Liver (tissue), 9 donors: ENCODE measurements around the gene DAB1. TPM values are rescaled to one million over a fixed set of nuclear protein-coding genes. Genes with fewer than 3 reads are reported as not detected.

Experiments used
- DNase-seq: peaks from one replicate; pipeline ENCODE4 v3.0.0-alpha.2; 2017; ENCODE audit warnings: low spot score
- H3K27ac ChIP-seq, 2 donors: one replicate each; pipeline ENCODE4 v1.7.0; 2013; ENCODE audit warnings: inconsistent platforms in 2 of 2, low read length in 2 of 2, control low read depth in 1 of 2, low read depth in 1 of 2, mild to moderate bottlenecking in 1 of 2
- H3K27me3 ChIP-seq, 4 donors: one replicate each; pipeline versions ENCODE4 v1.6.1 to v1.7.0; 2013; ENCODE audit warnings: low read length in 3 of 4, inconsistent platforms in 1 of 4, mild to moderate bottlenecking in 1 of 4, moderate library complexity in 1 of 4; ENCODE audit not compliant: control insufficient read depth in 4 of 4, insufficient read depth in 4 of 4
- H3K36me3 ChIP-seq, 4 donors: one replicate each; pipeline versions ENCODE4 v1.6.1 to v1.7.0; 2013; ENCODE audit warnings: low read length in 3 of 4, mild to moderate bottlenecking in 3 of 4, low read depth in 1 of 4, moderate library complexity in 1 of 4; ENCODE audit not compliant: control insufficient read depth in 4 of 4, insufficient read depth in 3 of 4
- H3K4me1 ChIP-seq, 4 donors: one replicate each; pipeline versions ENCODE4 v1.6.1 to v1.7.0; 2013; ENCODE audit warnings: low read length in 3 of 4, mild to moderate bottlenecking in 3 of 4, moderate library complexity in 1 of 4; ENCODE audit not compliant: control insufficient read depth in 4 of 4, insufficient read depth in 4 of 4
- H3K4me3 ChIP-seq, 3 donors: one replicate each; pipeline versions ENCODE4 v1.6.1 to v1.7.0; 2013; ENCODE audit warnings: low read length in 3 of 3, control low read depth in 1 of 3, low read depth in 1 of 3, mild to moderate bottlenecking in 1 of 3
- H3K9ac ChIP-seq, 2 donors: one replicate each; pipeline ENCODE4 v1.7.0; 2013; ENCODE audit warnings: low read length in 2 of 2, mild to moderate bottlenecking in 2 of 2, moderate library complexity in 2 of 2, control low read depth in 1 of 2, low read depth in 1 of 2
- H3K9me3 ChIP-seq, 4 donors: one replicate each; pipeline versions ENCODE4 v1.6.1 to v1.7.0; 2013; ENCODE audit warnings: low read length in 3 of 4; ENCODE audit not compliant: control insufficient read depth in 4 of 4
- EGR1 ChIP-seq, 2 donors: IDR thresholded peaks; 2 replicates each; pipeline ENCODE4 v1.6.1; 2016 to 2018; ENCODE audit warnings: antibody characterized with exemption in 2 of 2, low read depth in 2 of 2
- FOXA2 ChIP-seq: IDR thresholded peaks from 2 replicates; pipeline ENCODE4 v1.6.1; 2016; ENCODE audit warnings: antibody characterized with exemption
- GABPA ChIP-seq, 2 donors: IDR thresholded peaks in 1 of 2; conservative IDR thresholded peaks in 1 of 2; 2 replicates each; pipeline ENCODE4 v1.6.1; 2016; ENCODE audit warnings: antibody characterized with exemption in 2 of 2, mild to moderate bottlenecking in 1 of 2, moderate library complexity in 1 of 2
- HNF4A ChIP-seq, 2 donors: conservative IDR thresholded peaks; 2 replicates each; pipeline ENCODE4 v1.6.1; 2016; ENCODE audit warnings: antibody characterized with exemption in 2 of 2, mild to moderate bottlenecking in 2 of 2
- HNF4G ChIP-seq: IDR thresholded peaks from 2 replicates; pipeline ENCODE4 v1.6.1; 2016; ENCODE audit warnings: antibody characterized with exemption
- JUND ChIP-seq, 2 donors: IDR thresholded peaks; 2 replicates each; pipeline ENCODE4 v1.6.1; 2016; ENCODE audit warnings: antibody characterized with exemption in 2 of 2
- RAD21 ChIP-seq, 2 donors: IDR thresholded peaks; 2 replicates each; pipeline ENCODE4 v1.6.1; 2016; ENCODE audit warnings: antibody characterized with exemption in 2 of 2, mild to moderate bottlenecking in 2 of 2
- REST ChIP-seq: IDR thresholded peaks from 2 replicates; pipeline ENCODE4 v1.6.1; 2016; ENCODE audit warnings: antibody characterized with exemption, mild to moderate bottlenecking
- RXRA ChIP-seq, 2 donors: IDR thresholded peaks; 2 replicates each; pipeline ENCODE4 v1.6.1; 2017 to 2018; ENCODE audit warnings: antibody characterized with exemption in 2 of 2, mild to moderate bottlenecking in 1 of 2
- SP1 ChIP-seq: IDR thresholded peaks from 2 replicates; pipeline ENCODE4 v1.6.1; 2018; ENCODE audit warnings: antibody characterized with exemption, mild to moderate bottlenecking
- TAF1 ChIP-seq: conservative IDR thresholded peaks from 2 replicates; pipeline ENCODE4 v1.6.1; 2016; ENCODE audit warnings: antibody characterized with exemption, mild to moderate bottlenecking
- YY1 ChIP-seq: IDR thresholded peaks from 2 replicates; pipeline ENCODE4 v1.6.1; 2016; ENCODE audit warnings: antibody characterized with exemption, mild to moderate bottlenecking
- ZBTB33 ChIP-seq: IDR thresholded peaks from 2 replicates; pipeline ENCODE4 v1.6.1; 2016; ENCODE audit warnings: antibody characterized with exemption
- WGBS: extraction: QIAGEN DNeasy Blood & Tissue Kit; methylation state at CpG from one replicate; pipeline ENCODE4 v1.1.7; 2013; 5-methylcytosine and 5-hydroxymethylcytosine counted together
- polyA plus RNA-seq, 2 donors: library from polyadenylated mRNA; stranded (reverse) in 1 of 2; unstranded in 1 of 2; fragments of 200-250 nt in 1 of 2; fragments of >200 nt in 1 of 2; fragmentation: Nextera tagmentation in 1 of 2; extraction: Ambion mirVana in 1 of 2; gene quantifications; one replicate each; pipeline versions ENCODE4 v1.2.1 to v1.2.3, GENCODE V29; 2013 to 2015
- total RNA-seq, 2 donors: library from RNA; depleted of rRNA; stranded (reverse); fragments of >200 nt; gene quantifications; one replicate each; pipeline ENCODE4 v1.2.3, GENCODE V29; 2014
- TF ChIP-seq, protein P1 (sequence below): IDR thresholded peaks from 2 replicates; pipeline ENCODE4 v1.6.1; 2016; ENCODE audit warnings: antibody characterized with exemption
- TF ChIP-seq, protein P2 (sequence below): IDR thresholded peaks from 2 replicates; pipeline ENCODE4 v1.6.1; 2016; ENCODE audit warnings: antibody characterized with exemption
- donor health status: healthy.
- donor health status: healthy.
- donor health status: healthy.
- donor health status: healthy.
- donor health status: healthy.

Gene DAB1
- total and polyA plus RNA-seq, 4 donors, result 0.54 to 1.7 (median 1.2) TPM

- no peak for TF ChIP-seq REST
- no peak for TF ChIP-seq FOXA2
These were observed 47.8 kb downstream of the DAB1 start (continued) for GRCh38 chr1:57376041-57376440.

DNA sequence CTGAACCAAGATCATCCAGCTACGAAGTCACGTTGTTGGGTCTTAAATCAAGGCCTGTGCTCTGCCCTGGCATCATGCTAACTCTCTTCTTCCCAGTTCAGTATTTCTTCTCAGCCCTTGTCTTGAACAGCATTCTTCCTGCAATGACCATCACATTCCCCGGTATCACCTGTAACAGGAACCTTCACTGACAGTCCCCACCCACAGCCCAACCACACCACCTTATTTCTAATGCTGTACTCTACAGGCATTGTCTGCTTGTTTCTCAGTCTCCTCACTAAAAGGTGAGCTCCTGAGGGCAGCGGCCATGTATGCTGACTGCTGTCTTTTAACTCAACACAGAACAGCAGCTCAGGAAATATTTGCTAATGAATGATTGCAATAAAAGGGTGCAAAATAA is 54.0 kb downstream of the DAB1 start:
- no peaks in the 10 kb centered on the region for H3K4me1 ChIP-seq
- 92% methylated on average over 4 of the region's 4 CpGs for WGBS

More for the DNA sequence above, 54.0 kb downstream of the DAB1 start:
- no peak overlapping the region for H3K27ac ChIP-seq
- peaks cover 0 to 3% (median under 1%) of the 10 kb centered on the region in 4 donors for H3K9me3 ChIP-seq
- DNase-seq, result no peak
- H3K9ac ChIP-seq, result no peak overlapping the region
- no peaks in the 10 kb centered on the region for H3K27me3 ChIP-seq
- H3K36me3 ChIP-seq, result no peaks in the 10 kb centered on the region
- TF ChIP-seq EGR1 (IDR thresholded peaks at IDR 0.05; ENCODE audit: low read depth in 2 of 2) (no peak), RAD21 (IDR thresholded peaks at IDR 0.05) (no peak), ZBTB33 (no peak), REST (no peak), GABPA (IDR thresholded peaks at IDR 0.05 in 1 of 2, conservative IDR thresholded peaks at IDR 0.05 in 1 of 2) (no peak), YY1 (no peak), FOXA2 (no peak), RXRA (IDR thresholded peaks at IDR 0.05) (no peak), HNF4G (no peak), TAF1 (no peak), HNF4A (conservative IDR thresholded peaks at IDR 0.05) (no peak), SP1 (no peak), JUND (IDR thresholded peaks at IDR 0.05) (no peak)
- TF ChIP-seq, protein P1, sequence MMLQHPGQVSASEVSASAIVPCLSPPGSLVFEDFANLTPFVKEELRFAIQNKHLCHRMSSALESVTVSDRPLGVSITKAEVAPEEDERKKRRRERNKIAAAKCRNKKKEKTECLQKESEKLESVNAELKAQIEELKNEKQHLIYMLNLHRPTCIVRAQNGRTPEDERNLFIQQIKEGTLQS, result no peak
- TF ChIP-seq, protein P2, sequence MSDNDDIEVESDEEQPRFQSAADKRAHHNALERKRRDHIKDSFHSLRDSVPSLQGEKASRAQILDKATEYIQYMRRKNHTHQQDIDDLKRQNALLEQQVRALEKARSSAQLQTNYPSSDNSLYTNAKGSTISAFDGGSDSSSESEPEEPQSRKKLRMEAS, result no peak
- no peak overlapping the region for H3K4me3 ChIP-seq
